Measurements from ENCODE around the gene CAPN13.
"Not testable (repeated sequence)": the region's sequence is repeated elsewhere in the genome, so short reads cannot be mapped to it uniquely, and the experiment has no call there.

Gene CAPN13

DNA sequence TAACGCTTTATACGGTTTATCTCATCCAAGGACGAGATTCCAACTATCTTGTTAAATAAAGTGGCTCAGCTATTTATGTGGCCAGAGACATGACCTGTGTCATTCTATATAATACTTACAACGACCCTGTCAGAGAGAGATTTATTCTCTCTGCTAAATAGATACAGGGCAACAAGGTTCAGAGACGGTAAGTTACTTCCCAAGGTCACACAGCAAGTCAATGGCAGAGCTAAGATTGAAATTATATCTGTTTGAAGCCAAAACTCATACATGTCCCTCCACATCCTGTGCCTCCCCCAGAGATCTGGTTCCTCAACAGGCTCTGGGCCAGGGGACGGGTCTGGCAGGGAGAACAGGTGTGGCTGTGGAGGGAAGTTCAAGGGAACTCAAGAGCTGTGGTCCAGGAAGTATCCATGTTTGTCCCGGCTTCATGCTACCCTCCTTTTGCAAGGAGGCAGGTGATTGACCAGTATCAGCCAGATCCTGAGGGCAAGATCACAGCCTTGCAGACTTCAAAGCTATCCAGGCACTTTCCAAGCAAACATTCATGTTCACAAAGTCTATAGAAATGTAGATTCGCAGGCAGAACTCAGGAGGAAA is 99.8 kb downstream of the CAPN13 start:
- Histone ChIP-seq H3K9ac (ENCODE audit: low read length) (no peak overlapping the region), H3K4me3 (ENCODE audit: low read depth in 1 of 2, low read length in 2 of 2) (no peak overlapping the region), H3K9me3 (ENCODE audit: low read length) (no peaks in the 10 kb centered on the region), H3K27ac (ENCODE audit: low read depth, low read length) (no peak overlapping the region), H3K36me3 (ENCODE audit: insufficient read depth, low read length) (no peaks in the 10 kb centered on the region), H3K27me3 (ENCODE audit: control insufficient read depth in 1 of 2, insufficient read depth in 2 of 2, low read length in 2 of 2) (no peaks in the 10 kb centered on the region), H3K4me1 (ENCODE audit: insufficient read depth, low read length) (peaks cover 5% of the 10 kb centered on the region)

GRCh38 chr2:30706534-30707303 is 100.5 kb downstream of the CAPN13 start:
- Histone ChIP-seq H3K4me1 (ENCODE audit: insufficient read depth, low read length) (peaks cover 5% of the 10 kb centered on the region), H3K27me3 (ENCODE audit: control insufficient read depth in 1 of 2, insufficient read depth in 2 of 2, low read length in 2 of 2) (no peaks in the 10 kb centered on the region), H3K9me3 (ENCODE audit: low read length) (no peaks in the 10 kb centered on the region), H3K4me3 (ENCODE audit: low read depth in 1 of 2, low read length in 2 of 2) (no peak overlapping the region), H3K27ac (ENCODE audit: low read depth, low read length) (no peak overlapping the region), H3K36me3 (ENCODE audit: insufficient read depth, low read length) (no peaks in the 10 kb centered on the region), H3K9ac (ENCODE audit: low read length) (no peak overlapping the region)

DNA sequence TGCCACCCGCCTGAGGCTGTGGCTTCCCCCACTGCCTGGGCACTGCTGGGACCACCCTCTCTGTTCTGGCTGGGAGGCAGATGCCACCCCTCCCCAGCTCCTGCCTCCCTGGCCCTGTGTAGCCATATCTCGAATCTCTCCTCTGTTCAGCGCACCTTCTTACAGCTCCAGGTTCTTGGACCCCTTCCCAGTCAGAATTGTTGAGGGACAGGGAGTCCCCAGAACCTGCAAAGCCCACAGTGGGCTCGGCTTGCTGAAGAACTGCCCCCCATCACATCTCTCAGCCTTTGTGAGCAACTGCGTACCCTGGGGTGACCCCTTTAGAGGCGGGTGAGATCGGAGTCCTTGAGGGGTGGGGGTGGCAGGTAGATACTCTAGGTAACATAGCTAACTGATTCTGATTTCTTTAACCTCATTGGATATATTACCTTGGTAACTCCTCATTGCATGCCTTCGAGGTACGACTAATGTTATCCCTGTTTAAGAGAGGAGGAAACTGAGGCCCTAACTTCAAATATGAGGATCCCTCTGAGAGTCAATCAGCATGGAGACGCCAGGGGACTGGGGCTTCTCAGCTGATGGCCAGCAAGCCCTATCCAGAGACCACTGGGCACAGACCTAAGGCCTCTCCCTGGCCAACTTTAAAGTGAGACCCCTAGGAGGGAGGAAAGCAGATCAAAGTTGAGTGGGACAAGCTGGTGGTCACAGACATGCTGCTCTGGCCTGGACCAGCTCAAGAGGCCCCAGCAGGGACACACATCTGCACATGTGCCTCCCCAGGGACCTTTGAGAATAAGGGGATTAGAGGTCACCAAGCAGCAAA is 101.3 kb downstream of the CAPN13 start:
- no peaks in the 10 kb centered on the region for H3K36me3 ChIP-seq (ENCODE audit: insufficient read depth, low read length)
- no peaks in the 10 kb centered on the region for H3K9me3 ChIP-seq (ENCODE audit: low read length)
- H3K27ac ChIP-seq (ENCODE audit: low read depth, low read length), result no peak overlapping the region
- no peak overlapping the region for H3K4me3 ChIP-seq (ENCODE audit: low read depth in 1 of 2, low read length in 2 of 2)
- H3K27me3 ChIP-seq (ENCODE audit: control insufficient read depth in 1 of 2, insufficient read depth in 2 of 2, low read length in 2 of 2), result no peaks in the 10 kb centered on the region
- no peak overlapping the region for H3K9ac ChIP-seq (ENCODE audit: low read length)
- peaks cover 5% of the 10 kb centered on the region for H3K4me1 ChIP-seq (ENCODE audit: insufficient read depth, low read length)

- H3K27me3 ChIP-seq (ENCODE audit: control insufficient read depth in 1 of 2, insufficient read depth in 2 of 2, low read length in 2 of 2), result no peaks in the 10 kb centered on the region
- peaks cover 5% of the 10 kb centered on the region for H3K4me1 ChIP-seq (ENCODE audit: insufficient read depth, low read length)
- H3K4me3 ChIP-seq (ENCODE audit: low read depth in 1 of 2, low read length in 2 of 2), result no peak overlapping the region
- H3K9ac ChIP-seq (ENCODE audit: low read length), result no peak overlapping the region
- H3K9me3 ChIP-seq (ENCODE audit: low read length), result no peaks in the 10 kb centered on the region
- H3K27ac ChIP-seq (ENCODE audit: low read depth, low read length), result no peak overlapping the region
- H3K36me3 ChIP-seq (ENCODE audit: insufficient read depth, low read length), result no peaks in the 10 kb centered on the region
These were observed 102.2 kb downstream of the CAPN13 start for GRCh38 chr2:30705056-30705455.

DNA sequence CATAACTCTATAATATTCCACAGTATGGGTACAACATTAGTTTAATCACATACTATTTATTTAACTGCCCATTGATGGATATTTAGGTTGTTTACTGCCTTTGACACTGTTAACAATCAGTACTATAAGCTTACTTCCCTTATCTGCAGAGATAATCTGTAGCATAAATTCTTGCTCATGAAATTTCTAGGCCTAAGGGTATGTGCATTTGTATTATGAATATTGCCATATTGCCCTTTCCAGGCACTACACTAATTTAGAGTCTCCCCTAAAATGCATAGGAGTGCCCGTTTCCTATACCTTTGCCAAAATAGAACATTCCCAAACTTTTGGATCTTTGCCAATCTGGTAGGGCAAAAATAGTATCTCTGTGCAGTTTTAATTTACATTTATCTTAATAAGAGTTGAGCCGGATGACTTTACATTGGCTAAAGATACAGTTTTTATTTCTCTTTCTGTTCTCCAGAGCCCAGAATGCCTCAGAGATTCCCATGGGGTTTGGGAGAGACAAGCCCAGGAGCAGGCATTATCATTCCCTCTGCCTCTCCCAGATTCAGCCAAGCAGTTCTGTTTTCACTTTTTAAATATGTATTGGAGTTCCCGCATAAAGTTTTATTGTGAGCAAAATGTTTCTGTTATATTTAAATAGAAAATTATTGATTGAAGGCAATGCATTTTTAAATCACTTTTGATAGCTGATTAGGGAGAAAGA is 102.8 kb downstream of the CAPN13 start:
- H3K27me3 ChIP-seq (ENCODE audit: control insufficient read depth in 1 of 2, insufficient read depth in 2 of 2, low read length in 2 of 2), result no peaks in the 10 kb centered on the region
- H3K9me3 ChIP-seq (ENCODE audit: low read length), result no peaks in the 10 kb centered on the region
- H3K36me3 ChIP-seq (ENCODE audit: insufficient read depth, low read length), result no peaks in the 10 kb centered on the region
- H3K4me3 ChIP-seq (ENCODE audit: low read depth in 1 of 2, low read length in 2 of 2), result no peak overlapping the region
- H3K4me1 ChIP-seq (ENCODE audit: insufficient read depth, low read length), result peaks cover 5% of the 10 kb centered on the region
- H3K27ac ChIP-seq (ENCODE audit: low read depth, low read length), result no peak overlapping the region
- no peak overlapping the region for H3K9ac ChIP-seq (ENCODE audit: low read length)

GRCh38 chr2:30702694-30703093 is 104.6 kb downstream of the CAPN13 start:
- Histone ChIP-seq H3K36me3 (ENCODE audit: insufficient read depth, low read length) (no peaks in the 10 kb centered on the region), H3K27ac (ENCODE audit: low read depth, low read length) (no peak overlapping the region), H3K9me3 (ENCODE audit: low read length) (no peaks in the 10 kb centered on the region), H3K4me1 (ENCODE audit: insufficient read depth, low read length) (peaks cover 5% of the 10 kb centered on the region), H3K9ac (ENCODE audit: low read length) (no peak overlapping the region), H3K4me3 (ENCODE audit: low read depth in 1 of 2, low read length in 2 of 2) (no peak overlapping the region), H3K27me3 (ENCODE audit: control insufficient read depth in 1 of 2, insufficient read depth in 2 of 2, low read length in 2 of 2) (no peaks in the 10 kb centered on the region)

DNA sequence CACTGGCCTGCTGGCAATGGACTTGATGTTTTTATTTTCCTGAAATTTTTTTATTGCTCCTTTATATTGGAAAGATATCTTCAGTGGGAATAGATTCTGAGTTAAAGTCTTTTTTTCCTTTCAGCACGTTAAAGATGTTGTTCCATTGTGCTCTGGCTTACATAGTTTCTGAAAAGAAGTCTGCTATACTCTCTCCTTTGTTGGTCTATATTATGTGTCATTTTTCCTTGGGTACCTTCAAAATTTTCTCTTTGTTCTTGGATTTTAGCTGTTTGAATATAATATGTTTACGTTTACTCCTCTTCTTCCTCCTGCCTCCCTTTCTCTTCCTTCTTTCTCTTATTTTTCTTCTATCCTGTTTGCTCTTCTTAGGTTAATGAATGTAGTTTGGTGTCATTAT is 105.5 kb downstream of the CAPN13 start:
- Histone ChIP-seq H3K36me3 (ENCODE audit: insufficient read depth, low read length) (no peaks in the 10 kb centered on the region), H3K27ac (ENCODE audit: low read depth, low read length) (no peak overlapping the region), H3K4me1 (ENCODE audit: insufficient read depth, low read length) (peaks cover 4% of the 10 kb centered on the region), H3K27me3 (ENCODE audit: control insufficient read depth in 1 of 2, insufficient read depth in 2 of 2, low read length in 2 of 2) (no peaks in the 10 kb centered on the region), H3K9me3 (ENCODE audit: low read length) (no peaks in the 10 kb centered on the region), H3K4me3 (ENCODE audit: low read depth in 1 of 2, low read length in 2 of 2) (no peak overlapping the region), H3K9ac (ENCODE audit: low read length) (no peak overlapping the region)

DNA sequence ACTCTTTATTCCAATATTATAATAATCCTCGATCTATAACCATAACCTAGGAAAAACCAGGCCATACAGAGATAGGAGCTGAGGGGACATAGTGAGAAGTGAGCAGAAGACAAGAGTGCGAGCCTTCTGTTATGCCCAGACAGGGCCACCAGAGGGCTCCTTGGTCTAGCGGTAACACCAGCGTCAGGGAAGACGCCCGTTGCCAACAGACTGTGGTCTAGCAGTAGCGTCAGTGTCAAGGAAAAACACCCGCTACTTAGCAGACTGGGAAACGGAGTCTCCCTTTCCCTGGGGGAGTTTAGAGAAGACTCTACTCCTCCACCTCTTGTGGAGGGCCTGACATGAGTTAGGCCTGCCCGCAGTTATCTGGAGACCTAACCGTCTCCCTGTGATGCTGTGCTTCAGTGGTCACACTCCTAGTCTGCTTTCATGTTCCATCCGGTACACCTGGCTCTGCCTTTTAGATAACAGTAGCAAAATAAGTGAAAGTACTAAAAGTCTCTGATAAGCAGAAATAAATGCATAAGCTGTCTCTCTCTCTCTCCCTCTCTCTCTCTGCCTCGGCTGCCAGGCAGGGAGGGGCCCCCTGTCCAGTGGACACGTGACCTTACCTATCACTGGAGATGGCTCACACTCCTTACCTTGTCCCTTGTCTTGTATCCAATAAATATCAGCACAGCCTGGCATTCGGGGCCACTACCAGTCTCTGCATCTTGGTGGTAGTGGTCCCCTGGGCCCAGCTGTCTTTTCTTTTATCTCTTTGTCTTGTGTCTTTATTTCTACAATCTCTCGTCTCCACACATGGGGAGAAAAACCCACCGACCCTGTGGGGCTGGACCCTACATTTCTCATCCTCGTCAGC is 109.8 kb downstream of the CAPN13 start:
- H3K4me1 ChIP-seq (ENCODE audit: insufficient read depth, low read length); H3K27me3 ChIP-seq (ENCODE audit: control insufficient read depth in 1 of 2, insufficient read depth in 2 of 2, low read length in 2 of 2); H3K27ac ChIP-seq (ENCODE audit: low read depth, low read length); H3K36me3 ChIP-seq (ENCODE audit: insufficient read depth, low read length); H3K4me3 ChIP-seq (ENCODE audit: low read depth in 1 of 2, low read length in 2 of 2); H3K9me3 ChIP-seq (ENCODE audit: low read length); H3K9ac ChIP-seq (ENCODE audit: low read length): not testable (repeated sequence)

DNA sequence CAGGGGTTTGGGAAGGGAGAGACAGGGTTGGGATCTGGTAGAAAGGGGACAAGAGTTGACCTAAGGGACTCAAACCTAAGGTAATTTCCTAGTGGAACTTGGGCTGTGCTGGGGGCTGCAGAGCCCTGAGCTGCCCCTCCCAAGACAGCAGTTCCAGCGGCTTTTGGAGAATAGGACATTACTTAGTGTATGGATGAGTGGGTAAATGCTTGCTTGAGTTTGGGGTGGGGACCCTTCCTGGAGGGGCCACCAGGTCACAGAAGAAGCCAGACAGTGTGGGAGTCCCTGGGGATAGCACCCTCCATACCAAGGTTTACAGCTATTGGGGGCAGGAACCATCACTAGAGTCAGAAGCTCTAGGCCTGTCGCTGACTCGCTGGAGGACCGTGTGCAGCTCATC is 111.5 kb downstream of the CAPN13 start:
- no peaks in the 10 kb centered on the region for H3K27me3 ChIP-seq (ENCODE audit: control insufficient read depth in 1 of 2, insufficient read depth in 2 of 2, low read length in 2 of 2)
- H3K4me1 ChIP-seq (ENCODE audit: insufficient read depth, low read length), result no peaks in the 10 kb centered on the region
- no peak overlapping the region for H3K27ac ChIP-seq (ENCODE audit: low read depth, low read length)
- H3K4me3 ChIP-seq (ENCODE audit: low read depth in 1 of 2, low read length in 2 of 2), result no peak overlapping the region
- H3K36me3 ChIP-seq (ENCODE audit: insufficient read depth, low read length), result no peaks in the 10 kb centered on the region
- H3K9me3 ChIP-seq (ENCODE audit: low read length), result no peaks in the 10 kb centered on the region
- no peak overlapping the region for H3K9ac ChIP-seq (ENCODE audit: low read length)

- H3K4me1 ChIP-seq (ENCODE audit: insufficient read depth, low read length), result peaks cover 10% of the 10 kb centered on the region
- H3K9me3 ChIP-seq (ENCODE audit: low read length), result no peaks in the 10 kb centered on the region
- no peak overlapping the region for H3K27ac ChIP-seq (ENCODE audit: low read depth, low read length)
- no peaks in the 10 kb centered on the region for H3K36me3 ChIP-seq (ENCODE audit: insufficient read depth, low read length)
- no peaks in the 10 kb centered on the region for H3K27me3 ChIP-seq (ENCODE audit: control insufficient read depth in 1 of 2, insufficient read depth in 2 of 2, low read length in 2 of 2)
- H3K4me3 ChIP-seq (ENCODE audit: low read depth in 1 of 2, low read length in 2 of 2), result no peak overlapping the region
- no peak overlapping the region for H3K9ac ChIP-seq (ENCODE audit: low read length)
These were observed 112.8 kb downstream of the CAPN13 start for GRCh38 chr2:30694286-30695055.

All from muscle layer of colon (tissue), 2 donors.